Measurements from ENCODE around the gene BMP6.
"Not testable (repeated sequence)": the region's sequence is repeated elsewhere in the genome, so short reads cannot be mapped to it uniquely, and the experiment has no call there.

Gene BMP6

GRCh38 chr6:7891078-7891872, 165.4 kb downstream of the BMP6 start:
- no peak overlapping the region for H3K4me3 ChIP-seq (ENCODE audit: low read depth, low read length)
- DNase-seq (ENCODE audit: low read depth), result no peak
- TF ChIP-seq MYC (IDR thresholded peaks at IDR 0.05; ENCODE audit: low read depth, low read length), result no peak
- TF ChIP-seq MAX (IDR thresholded peaks at IDR 0.05; ENCODE audit: low read depth, low read length), result no peak
- TF ChIP-seq POLR2A (IDR thresholded peaks at IDR 0.05; ENCODE audit: extremely low read depth, insufficient read length), result no peak
- no peak for TF ChIP-seq CTCF (IDR thresholded peaks at IDR 0.05; ENCODE audit: low read depth, low read length)

- not testable (repeated sequence) for DNase-seq (ENCODE audit: low read depth); H3K4me3 ChIP-seq (ENCODE audit: low read depth, low read length)
Measured at GRCh38 chr6:7892367-7892766, 166.5 kb downstream of the BMP6 start.

- TF ChIP-seq MYC (IDR thresholded peaks at IDR 0.05; ENCODE audit: low read depth, low read length) (no peak), POLR2A (IDR thresholded peaks at IDR 0.05; ENCODE audit: extremely low read depth, insufficient read length) (no peak), CTCF (IDR thresholded peaks at IDR 0.05; ENCODE audit: low read depth, low read length) (no peak), MAX (IDR thresholded peaks at IDR 0.05; ENCODE audit: low read depth, low read length) (no peak)
- H3K4me3 ChIP-seq (ENCODE audit: low read depth, low read length), result no peak overlapping the region
- DNase-seq (ENCODE audit: low read depth), result no peak
Measured at GRCh38 chr6:7893342-7893741, 167.4 kb downstream of the BMP6 start.

- H3K4me3 ChIP-seq (ENCODE audit: low read depth, low read length), result no peak overlapping the region
- DNase-seq (ENCODE audit: low read depth), result no peak
- TF ChIP-seq MAX (IDR thresholded peaks at IDR 0.05; ENCODE audit: low read depth, low read length) (no peak), CTCF (IDR thresholded peaks at IDR 0.05; ENCODE audit: low read depth, low read length) (no peak), POLR2A (IDR thresholded peaks at IDR 0.05; ENCODE audit: extremely low read depth, insufficient read length) (no peak), MYC (IDR thresholded peaks at IDR 0.05; ENCODE audit: low read depth, low read length) (no peak)
Measured at GRCh38 chr6:7894262-7895124, 168.6 kb downstream of the BMP6 start.

- TF ChIP-seq CTCF (IDR thresholded peaks at IDR 0.05; ENCODE audit: low read depth, low read length) (no peak), MYC (IDR thresholded peaks at IDR 0.05; ENCODE audit: low read depth, low read length) (no peak), MAX (IDR thresholded peaks at IDR 0.05; ENCODE audit: low read depth, low read length) (no peak), POLR2A (IDR thresholded peaks at IDR 0.05; ENCODE audit: extremely low read depth, insufficient read length) (no peak)
- no peak overlapping the region for H3K4me3 ChIP-seq (ENCODE audit: low read depth, low read length)
- DNase-seq (ENCODE audit: low read depth), result no peak
Measured at GRCh38 chr6:7895125-7895423, 169.2 kb downstream of the BMP6 start.

GRCh38 chr6:7896465-7896987, 170.6 kb downstream of the BMP6 start:
- DNase-seq (ENCODE audit: low read depth), result no peak
- H3K4me3 ChIP-seq (ENCODE audit: low read depth, low read length), result no peak overlapping the region
- TF ChIP-seq CTCF (IDR thresholded peaks at IDR 0.05; ENCODE audit: low read depth, low read length), result no peak
